Mesenchymal stem cell (in vitro differentiated cells and primary cell): ENCODE measurements around the gene SLC38A6.

Experiments
- DNase-seq: peaks from one replicate; pipeline ENCODE4 v3.0.0-alpha.2; 2013
- H2AFZ ChIP-seq: one replicate; pipeline ENCODE4 v1.6.1; 2013; ENCODE audit warnings: low read depth, mild to moderate bottlenecking, control low read depth, inconsistent platforms, low read length, moderate library complexity
- H2AK5ac ChIP-seq: 2 replicates; pipeline ENCODE4 v1.6.1; 2013; ENCODE audit warnings: low read length, moderate library complexity, mild to moderate bottlenecking, inconsistent platforms; ENCODE audit not compliant: severe bottlenecking
- H2BK120ac ChIP-seq: one replicate; pipeline ENCODE4 v1.6.1; 2013; ENCODE audit warnings: low read depth, mild to moderate bottlenecking, inconsistent platforms, low read length, moderate library complexity
- H2BK12ac ChIP-seq, 2 experiments: one replicate each; pipeline ENCODE4 v1.6.1; 2013; ENCODE audit warnings: inconsistent platforms in 2 of 2, low read length in 2 of 2, mild to moderate bottlenecking in 2 of 2, moderate library complexity in 2 of 2, control low read depth in 1 of 2
- H2BK15ac ChIP-seq: one replicate; pipeline ENCODE4 v1.6.1; 2013; ENCODE audit warnings: mild to moderate bottlenecking, low read depth, inconsistent platforms; ENCODE audit not compliant: poor library complexity, severe bottlenecking
- H2BK5ac ChIP-seq: 2 replicates; pipeline ENCODE4 v1.6.1; 2013; ENCODE audit warnings: low read depth, mild to moderate bottlenecking, low read length, control low read depth, inconsistent platforms; ENCODE audit not compliant: poor library complexity, severe bottlenecking
- H3K14ac ChIP-seq, 2 experiments: one replicate each; pipeline ENCODE4 v1.6.1; 2013; ENCODE audit warnings: inconsistent platforms in 2 of 2, low read length in 2 of 2, control low read depth in 1 of 2, mild to moderate bottlenecking in 1 of 2, moderate library complexity in 1 of 2
- H3K18ac ChIP-seq, 2 experiments: one replicate each; pipeline ENCODE4 v1.6.1; 2013; ENCODE audit warnings: inconsistent platforms in 2 of 2, low read length in 2 of 2, control low read depth in 1 of 2, low read depth in 1 of 2, mild to moderate bottlenecking in 1 of 2
- H3K23ac ChIP-seq, 2 experiments: one replicate each; pipeline ENCODE4 v1.6.1; 2013; ENCODE audit warnings: inconsistent platforms in 2 of 2, low read length in 2 of 2, mild to moderate bottlenecking in 2 of 2, moderate library complexity in 2 of 2, control low read depth in 1 of 2
- H3K27ac ChIP-seq: 2 replicates; pipeline ENCODE4 v1.5.1; 2013; ENCODE audit warnings: mild to moderate bottlenecking, moderate library complexity, low read length, control low read depth, inconsistent platforms; ENCODE audit not compliant: poor library complexity, severe bottlenecking
- H3K27me3 ChIP-seq, 2 experiments: 2 replicates each; pipeline versions ENCODE4 v1.6.1 to v1.7.0; 2013; ENCODE audit warnings: low read length in 2 of 2, mild to moderate bottlenecking in 2 of 2, moderate library complexity in 2 of 2, control low read depth in 1 of 2, inconsistent platforms in 1 of 2; ENCODE audit not compliant: control insufficient read depth in 1 of 2, insufficient read depth in 1 of 2
- H3K36me3 ChIP-seq, 2 experiments: 2 replicates each; pipeline versions ENCODE4 v1.6.1 to v1.7.0; 2013; ENCODE audit warnings: low read length in 2 of 2, control low read depth in 1 of 2, inconsistent platforms in 1 of 2, low read depth in 1 of 2, mild to moderate bottlenecking in 1 of 2; ENCODE audit not compliant: insufficient read depth in 2 of 2, control insufficient read depth in 1 of 2
- H3K4ac ChIP-seq, 2 experiments: one replicate each; pipeline ENCODE4 v1.6.1; 2013; ENCODE audit warnings: inconsistent platforms in 2 of 2, low read length in 2 of 2, mild to moderate bottlenecking in 2 of 2, moderate library complexity in 2 of 2, control low read depth in 1 of 2, low read depth in 1 of 2
- H3K4me1 ChIP-seq: 2 replicates; pipeline ENCODE4 v1.6.1; 2013; ENCODE audit warnings: low read depth, low read length, control low read depth; ENCODE audit not compliant: control insufficient read depth, insufficient read depth
- H3K4me2 ChIP-seq: 2 replicates; pipeline ENCODE4 v1.6.1; 2013; ENCODE audit warnings: low read length, mild to moderate bottlenecking, inconsistent platforms; ENCODE audit not compliant: poor library complexity, severe bottlenecking
- H3K4me3 ChIP-seq, 2 experiments: 2 replicates each; pipeline versions ENCODE4 v1.5.1 to v1.7.0; 2013; ENCODE audit warnings: low read length in 2 of 2, mild to moderate bottlenecking in 2 of 2, control low read depth in 1 of 2, low read depth in 1 of 2; ENCODE audit not compliant: insufficient read depth in 1 of 2
- H3K79me1 ChIP-seq: replicated peaks from 2 replicates; pipeline ENCODE4 v1.6.1; 2013; ENCODE audit warnings: mild to moderate bottlenecking, control low read depth, low read length, inconsistent platforms; ENCODE audit not compliant: poor library complexity, severe bottlenecking
- H3K9ac ChIP-seq: 2 replicates; pipeline ENCODE4 v1.7.0; 2013; ENCODE audit warnings: mild to moderate bottlenecking, low read length, moderate library complexity
- H3K9me3 ChIP-seq: 2 replicates; pipeline ENCODE4 v1.7.0; 2013; ENCODE audit warnings: mild to moderate bottlenecking, low read length; ENCODE audit not compliant: control insufficient read depth
- H4K8ac ChIP-seq: one replicate; pipeline ENCODE4 v1.6.1; 2013; ENCODE audit warnings: inconsistent platforms, mild to moderate bottlenecking, low read length, moderate library complexity
- H4K91ac ChIP-seq: one replicate; pipeline ENCODE4 v1.6.1; 2013; ENCODE audit warnings: mild to moderate bottlenecking, low read length, inconsistent platforms
- WGBS: methylation state at CpG from one replicate; pipeline ENCODE4 v1.1.7; 2013; ENCODE audit warnings: mixed read lengths; 5-methylcytosine and 5-hydroxymethylcytosine counted together

Gene SLC38A6

GRCh38 chr14:60964904-60965303 is 16.1 kb upstream of the SLC38A6 start:
- peak; percentile 10 for DNase-seq
- no peak overlapping the region for H3K4me2 ChIP-seq
- no peak overlapping the region for H3K4me3 ChIP-seq
- H2BK12ac ChIP-seq, result no peak overlapping the region
- no peaks in the 10 kb centered on the region for H3K36me3 ChIP-seq
- no peak overlapping the region for H4K91ac ChIP-seq
- no peak overlapping the region for H3K4ac ChIP-seq
- H3K18ac ChIP-seq, result no peak overlapping the region
- H3K9ac ChIP-seq, result no peak overlapping the region
- H3K79me1 ChIP-seq, result peaks cover 10% of the 10 kb centered on the region
- peaks cover under 1% of the 10 kb centered on the region for H3K9me3 ChIP-seq
- H3K23ac ChIP-seq, result no peak overlapping the region
- H3K4me1 ChIP-seq, result peaks cover 1% of the 10 kb centered on the region
- no peaks in the 10 kb centered on the region for H3K27me3 ChIP-seq
- H3K14ac ChIP-seq, result no peak overlapping the region
- H2AFZ ChIP-seq, result no peak overlapping the region
- H3K27ac ChIP-seq, result peak overlapping the region; percentile 56
- H2BK15ac ChIP-seq, result no peak overlapping the region
- H2BK120ac ChIP-seq, result no peak overlapping the region
- no peak overlapping the region for H4K8ac ChIP-seq
- no peak overlapping the region for H2AK5ac ChIP-seq
- no CpG with 5 or more reads among the region's 2 CpGs for WGBS
- no peak overlapping the region for H2BK5ac ChIP-seq

GRCh38 chr14:60965402-60965801 is 15.6 kb upstream of the SLC38A6 start:
- Histone ChIP-seq H4K91ac (no peak overlapping the region), H3K36me3 (no peaks in the 10 kb centered on the region), H3K27ac (peak overlapping the region; percentile 59), H2BK120ac (no peak overlapping the region), H3K79me1 (peaks cover 9% of the 10 kb centered on the region), H2BK12ac (no peak overlapping the region), H3K4me1 (peaks cover 1% of the 10 kb centered on the region), H2AK5ac (no peak overlapping the region), H3K18ac (no peak overlapping the region), H4K8ac (no peak overlapping the region), H3K14ac (no peak overlapping the region), H3K27me3 (no peaks in the 10 kb centered on the region), H3K9ac (no peak overlapping the region), H2BK15ac (no peak overlapping the region), H2BK5ac (peak overlapping the region; percentile 19), H3K4me2 (no peak overlapping the region), H3K4me3 (no peak overlapping the region), H3K23ac (no peak overlapping the region), H2AFZ (no peak overlapping the region), H3K9me3 (no peaks in the 10 kb centered on the region), H3K4ac (no peak overlapping the region)
- peak; percentile 54 for DNase-seq

GRCh38 chr14:60968099-60968498 is 12.9 kb upstream of the SLC38A6 start:
- Histone ChIP-seq H3K36me3 (peaks cover 3 to 7% of the 10 kb centered on the region in 2 experiments), H3K79me1 (peaks cover 6% of the 10 kb centered on the region), H2BK5ac (peak overlapping the region; percentile 19), H3K4me3 (no peak overlapping the region), H2BK120ac (no peak overlapping the region), H3K9me3 (no peaks in the 10 kb centered on the region), H3K18ac (no peak overlapping the region), H2BK15ac (no peak overlapping the region), H3K4ac (no peak overlapping the region), H4K91ac (no peak overlapping the region), H3K14ac (no peak overlapping the region), H2AFZ (no peak overlapping the region), H3K9ac (no peak overlapping the region), H3K4me1 (peaks cover 1% of the 10 kb centered on the region), H2BK12ac (no peak overlapping the region), H3K27me3 (no peaks in the 10 kb centered on the region), H3K27ac (no peak overlapping the region), H3K23ac (no peak overlapping the region), H3K4me2 (peak overlapping the region; percentile 43), H4K8ac (no peak overlapping the region), H2AK5ac (no peak overlapping the region)
- WGBS, result no CpG with 5 or more reads among the region's 1 CpG
- DNase-seq, result no peak

GRCh38 chr14:60968671-60969070 is 12.4 kb upstream of the SLC38A6 start:
- Histone ChIP-seq H2BK15ac (no peak overlapping the region), H3K36me3 (peaks cover 3 to 12% of the 10 kb centered on the region in 2 experiments), H3K4ac (no peak overlapping the region), H2BK5ac (peak overlapping the region; percentile 25), H3K23ac (no peak overlapping the region), H3K9ac (no peak overlapping the region), H3K9me3 (no peaks in the 10 kb centered on the region), H3K4me2 (no peak overlapping the region), H4K8ac (no peak overlapping the region), H3K4me1 (peaks cover 1% of the 10 kb centered on the region), H3K27ac (peak overlapping the region; percentile 56), H3K14ac (no peak overlapping the region), H3K79me1 (peaks cover 8% of the 10 kb centered on the region), H2BK120ac (no peak overlapping the region), H3K27me3 (no peaks in the 10 kb centered on the region), H2BK12ac (no peak overlapping the region), H2AK5ac (peak overlapping the region; percentile 81), H3K18ac (no peak overlapping the region), H3K4me3 (no peak overlapping the region), H4K91ac (no peak overlapping the region), H2AFZ (no peak overlapping the region)
- DNase-seq, result no peak
